Measurements from ENCODE around the gene POU3F3.

The POU3F3 gene

DNA sequence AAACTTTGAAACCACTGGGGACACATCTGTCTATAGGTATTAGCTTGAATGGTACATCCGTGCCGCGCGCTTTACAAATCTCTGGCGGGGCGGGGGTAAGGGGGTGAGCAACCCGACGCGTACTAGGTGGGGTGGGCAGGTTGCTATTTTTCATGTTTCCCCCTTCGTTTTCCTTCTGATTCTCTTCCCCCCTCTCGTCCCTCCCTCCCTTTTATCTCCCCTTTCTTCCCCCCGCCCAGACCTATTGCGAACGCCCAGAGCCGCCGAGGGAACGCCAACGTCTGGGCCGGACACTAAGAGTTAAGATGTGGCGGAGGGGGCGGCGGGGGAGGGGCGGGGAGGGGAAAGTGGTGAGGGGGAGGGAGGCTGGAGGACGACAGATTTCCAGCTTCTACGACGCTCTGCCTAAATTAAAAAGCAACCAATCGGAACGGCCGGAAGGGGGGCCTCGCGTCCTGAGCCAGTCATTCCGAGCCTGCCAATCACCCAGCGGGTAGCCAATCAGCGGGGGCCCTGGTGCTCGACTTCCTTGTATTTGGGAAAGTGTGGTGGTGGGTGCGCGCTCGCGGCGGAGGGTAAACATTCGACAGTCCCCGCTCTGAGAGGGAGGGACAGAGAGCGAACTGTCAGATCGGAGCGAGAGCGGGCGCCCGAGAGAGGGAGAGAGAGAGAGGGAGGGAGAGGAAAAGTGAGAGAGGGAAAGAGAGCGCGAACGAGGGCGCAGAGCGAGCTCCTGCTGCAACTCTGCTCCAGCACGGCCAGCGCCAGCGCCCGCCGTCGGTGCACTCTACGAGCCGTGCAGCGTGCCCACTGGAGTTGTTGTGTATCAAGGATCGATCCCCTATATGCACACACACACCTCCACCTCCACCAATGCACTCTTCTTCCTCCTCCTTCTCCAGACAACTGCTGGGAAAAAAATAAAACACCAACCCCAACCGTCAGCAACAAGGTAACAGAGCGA is at the start of gene POU3F3:
TSS of gene POU3F3 (plus strand) at position 582 of the 964 bp plus-strand sequence. CDS start 1,396 bp downstream, outside the sequence.
- DNase-seq: no peak

DNA sequence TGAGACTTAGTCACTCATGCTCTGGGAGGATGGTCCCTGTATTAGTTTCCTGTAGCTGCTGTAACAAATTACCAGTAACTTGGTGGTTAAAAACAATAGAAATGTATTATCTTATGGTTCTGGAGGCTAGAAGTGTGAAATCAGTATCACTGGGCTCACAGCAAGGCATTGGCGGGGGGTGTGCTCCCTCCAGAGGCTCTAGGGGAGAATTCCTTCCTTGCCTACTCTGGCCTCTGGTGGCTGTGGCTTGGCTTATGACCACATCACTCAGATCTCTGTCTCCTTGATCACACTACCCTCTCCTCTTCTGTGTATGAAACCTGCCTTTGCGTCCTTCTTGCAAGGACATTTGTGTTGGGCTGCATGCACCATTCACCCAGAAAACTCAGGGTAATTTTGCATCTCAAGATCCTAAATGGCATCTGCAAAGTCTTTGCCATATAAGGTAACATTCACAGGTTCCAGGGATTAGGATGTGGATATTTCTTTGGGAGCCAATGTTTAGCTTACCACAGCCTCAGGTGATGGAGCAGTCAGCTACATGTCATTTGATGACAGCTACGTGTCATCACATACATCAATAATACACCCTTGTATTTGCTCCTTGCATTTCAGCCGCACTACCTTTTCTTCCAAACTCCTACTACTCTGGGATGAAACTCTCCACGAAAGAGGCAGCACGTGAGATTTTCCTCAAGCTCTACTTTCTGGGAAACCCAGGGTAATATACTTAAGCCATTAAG is 49.6 kb upstream of the POU3F3 start:
- DNase-seq: no peak

DNA sequence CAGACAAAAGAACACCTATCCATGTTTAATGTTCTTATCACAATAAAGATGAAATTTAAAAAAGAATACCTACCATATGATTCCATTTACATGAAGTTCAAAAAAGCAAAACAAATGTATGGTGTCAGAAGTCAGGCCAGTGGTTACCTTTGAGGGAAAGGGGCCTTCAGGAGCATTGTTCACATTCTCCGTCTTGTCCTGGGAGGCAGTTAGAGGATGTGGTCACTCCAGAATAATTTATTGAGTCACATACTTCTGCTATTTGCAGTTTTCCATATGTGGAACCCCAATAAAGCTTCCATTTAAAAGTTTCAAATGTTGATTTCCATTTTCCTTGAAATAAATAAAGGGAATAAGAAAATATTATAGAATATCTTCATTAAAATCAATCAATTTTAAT is 41.6 kb upstream of the POU3F3 start:
- no peak for DNase-seq

DNA sequence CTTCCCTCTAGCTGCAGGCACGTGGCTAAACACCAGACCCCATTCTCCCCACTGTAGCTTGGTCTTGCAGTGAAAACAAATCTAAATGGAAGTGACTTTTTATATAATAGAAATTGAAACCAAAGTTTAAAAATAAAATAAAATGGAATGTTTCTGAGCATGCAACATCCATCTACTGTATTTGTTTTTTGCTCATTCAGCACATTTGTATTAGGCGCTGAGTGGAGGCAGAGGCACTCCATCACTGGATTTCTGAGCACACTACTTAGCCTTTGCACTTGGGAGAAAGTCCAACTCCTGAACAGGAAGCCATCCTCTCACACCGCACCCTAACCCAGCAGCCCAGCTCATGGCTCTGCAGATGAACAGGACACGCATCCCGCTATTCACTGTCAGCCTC is 37.8 kb upstream of the POU3F3 start:
- DNase-seq: no peak

DNA sequence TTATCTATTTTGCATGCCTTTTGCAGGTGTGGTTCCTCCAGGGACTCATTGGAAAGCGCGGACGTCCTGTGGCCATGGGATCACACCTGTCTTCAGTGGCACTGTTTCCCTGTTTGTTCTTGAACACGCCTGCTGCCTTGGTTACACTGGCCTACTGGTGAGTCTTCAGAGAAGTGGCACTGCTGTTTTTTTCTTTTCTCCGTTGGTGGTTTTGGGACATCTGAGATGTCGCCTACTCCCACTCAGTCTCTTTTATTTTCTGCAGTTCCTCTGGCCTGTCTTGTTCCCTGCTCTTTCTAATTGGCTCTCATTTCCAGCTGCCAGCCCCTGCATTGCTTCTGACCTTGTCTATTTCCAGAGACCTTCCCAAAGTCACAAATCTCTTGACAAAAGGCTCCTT is 35.7 kb upstream of the POU3F3 start:
- no peak for DNase-seq

DNA sequence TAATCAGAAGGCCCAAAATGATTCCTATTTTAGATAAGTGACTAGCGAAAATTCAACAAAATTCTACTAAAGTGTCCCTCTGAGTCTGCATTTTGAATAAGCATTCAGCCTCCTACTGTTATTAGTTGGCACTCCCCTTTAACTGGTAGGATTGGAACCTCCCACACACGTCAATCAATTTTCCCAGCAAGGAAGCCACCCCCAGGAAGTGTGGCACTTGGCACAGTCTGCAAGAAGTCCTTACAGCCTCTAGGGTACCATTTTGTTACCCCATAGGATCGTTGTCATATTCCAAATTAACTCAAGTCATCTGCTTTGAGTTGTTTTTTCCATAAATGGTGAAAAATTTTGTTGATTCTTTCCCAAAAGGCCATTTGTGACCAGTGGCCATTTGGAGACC is 33.8 kb upstream of the POU3F3 start:
- DNase-seq: no peak

DNA sequence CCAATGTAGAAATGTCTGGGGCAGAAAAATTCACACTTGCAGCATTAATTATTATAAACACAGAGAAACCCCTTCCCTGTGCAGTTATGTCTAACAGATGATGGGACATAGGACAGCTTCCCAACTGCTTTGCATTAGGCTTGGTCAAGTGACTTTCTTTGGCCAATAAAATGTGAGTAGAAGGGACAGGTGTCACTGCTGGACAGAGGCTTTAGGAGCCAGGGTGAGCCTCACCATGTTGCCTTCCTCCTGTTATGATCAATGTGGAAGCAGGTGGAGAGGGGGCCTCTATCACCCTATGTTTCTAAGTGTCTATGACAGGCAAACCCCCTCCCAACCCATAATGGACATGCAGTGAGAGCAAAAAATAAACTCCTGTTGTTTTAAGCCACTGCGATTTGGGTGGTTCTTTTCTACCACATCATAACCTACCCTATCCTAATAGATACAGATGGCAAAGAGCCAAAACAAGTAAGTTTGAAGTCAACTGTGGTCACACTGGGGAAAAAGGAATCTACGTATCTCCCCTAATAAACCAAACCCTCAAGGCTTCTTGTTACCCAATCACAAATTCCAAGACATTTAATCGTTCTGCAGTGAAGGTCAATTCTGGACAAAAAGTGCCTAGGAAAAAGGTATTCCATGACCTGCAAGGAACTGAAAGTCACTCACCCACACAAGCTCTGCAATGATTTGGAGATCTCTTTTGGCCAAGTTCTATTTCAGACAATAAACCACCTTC is 28.6 kb upstream of the POU3F3 start:
- DNase-seq: no peak

DNA sequence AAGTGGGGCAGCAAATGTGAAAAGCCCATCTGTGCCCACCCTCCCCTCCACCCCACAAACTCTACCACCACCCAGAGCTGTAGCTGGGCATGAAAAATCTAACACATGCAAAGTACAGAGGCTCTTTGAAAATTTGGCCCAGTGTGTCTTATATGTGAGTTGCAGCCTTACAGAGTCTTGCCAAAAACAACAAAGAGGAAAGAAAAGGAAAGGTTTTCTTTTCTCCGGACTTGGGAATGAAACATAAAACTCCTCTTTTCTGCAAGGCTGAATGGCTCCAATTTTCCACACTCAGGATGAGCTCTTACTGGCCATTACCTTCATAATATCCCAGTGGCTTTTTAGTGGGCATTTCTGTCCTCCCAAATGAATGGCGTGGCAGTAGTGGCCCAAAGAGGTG is 27.9 kb upstream of the POU3F3 start:
- DNase-seq: no peak

DNA sequence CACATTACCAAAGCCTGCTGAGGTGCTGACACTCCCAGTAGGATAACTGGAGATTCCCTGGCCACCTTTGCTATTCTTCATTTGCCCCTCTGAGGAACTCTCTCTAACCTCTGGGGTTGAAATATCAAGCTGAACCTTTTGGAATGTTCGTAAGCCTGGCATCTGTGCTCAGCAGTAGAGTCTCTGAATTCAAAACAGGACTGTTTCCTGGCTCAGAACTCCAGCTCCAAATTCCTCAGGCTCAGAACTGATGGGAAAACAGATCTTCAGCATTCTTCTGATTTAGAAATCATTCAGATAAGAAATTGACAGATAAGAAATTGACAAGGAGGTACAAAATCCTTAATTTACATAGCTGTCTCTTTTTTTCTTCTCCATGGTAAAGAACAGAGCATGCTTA is 22.2 kb upstream of the POU3F3 start:
- DNase-seq: no peak

DNA sequence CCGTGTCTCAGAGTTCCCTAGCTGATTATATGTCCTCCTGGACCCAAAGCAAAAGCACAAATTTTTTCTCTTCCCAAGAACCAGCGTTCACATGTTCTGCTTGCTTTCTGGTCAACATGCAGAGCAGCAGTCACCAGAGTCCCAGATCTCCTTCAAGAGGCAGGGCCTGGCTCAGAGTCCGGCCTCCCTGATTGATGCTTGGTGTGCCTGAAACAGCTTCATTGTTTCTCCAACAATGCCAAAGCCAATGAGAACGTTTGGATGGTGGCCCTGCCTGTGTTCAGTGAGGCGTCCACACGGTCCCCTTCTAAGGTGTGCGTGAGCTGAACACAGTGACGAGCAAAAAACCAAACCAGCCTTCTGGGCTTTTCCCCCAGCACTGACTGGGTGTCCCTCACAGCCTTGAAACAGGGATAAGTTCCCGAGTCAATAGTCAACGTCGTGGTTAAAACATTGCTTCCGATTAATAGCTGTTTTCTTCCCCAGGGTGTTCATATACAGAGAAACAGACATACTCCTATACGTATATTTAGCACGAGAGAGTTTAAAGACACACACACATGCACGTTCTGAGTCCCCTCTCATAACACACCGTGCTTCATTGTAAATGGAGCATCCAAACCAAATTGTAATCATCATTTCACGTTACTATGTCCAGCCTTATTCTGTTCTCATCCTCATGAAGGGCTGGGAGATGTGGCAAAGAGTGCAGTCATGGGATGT is 19.3 kb upstream of the POU3F3 start:
- no peak for DNase-seq

DNA sequence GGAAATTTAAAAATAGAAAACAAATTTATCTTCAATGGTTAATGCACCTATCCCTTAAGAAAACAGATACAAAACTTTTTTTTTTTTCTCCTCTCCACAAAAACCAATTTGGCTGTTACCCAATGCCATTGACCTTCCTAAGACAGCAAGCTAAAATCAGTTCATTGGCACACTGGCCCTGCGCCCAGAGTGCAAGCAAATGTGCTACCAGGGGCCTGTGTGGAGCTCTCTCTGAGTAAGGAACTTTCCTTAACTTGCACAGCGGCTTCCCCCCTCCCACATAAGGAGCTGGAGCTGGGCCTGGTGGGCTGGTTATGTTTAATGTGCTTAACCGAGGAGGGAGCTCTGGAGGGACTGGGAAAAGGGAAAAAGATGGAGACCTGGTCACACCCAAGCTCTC is 17.6 kb upstream of the POU3F3 start:
- no peak for DNase-seq

DNA sequence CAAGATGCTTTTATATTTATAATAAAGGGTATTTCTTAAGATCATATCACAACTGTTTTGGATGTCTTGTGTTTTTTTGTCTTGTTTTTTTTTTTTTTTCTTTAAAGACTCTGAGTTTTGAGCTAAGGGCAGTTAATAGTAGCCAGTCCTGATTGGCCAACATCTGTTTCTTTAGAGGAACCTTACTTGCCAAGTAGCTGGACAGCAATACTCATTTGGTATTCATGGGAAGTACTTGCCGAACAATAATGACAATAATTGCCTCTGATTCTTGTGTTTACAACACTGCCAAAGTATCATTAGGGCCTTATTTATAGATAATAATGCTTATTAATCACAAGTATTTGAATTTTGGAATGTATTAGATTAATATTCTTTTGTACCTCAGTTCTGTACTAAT is 17.1 kb upstream of the POU3F3 start:
- DNase-seq: no peak

DNA sequence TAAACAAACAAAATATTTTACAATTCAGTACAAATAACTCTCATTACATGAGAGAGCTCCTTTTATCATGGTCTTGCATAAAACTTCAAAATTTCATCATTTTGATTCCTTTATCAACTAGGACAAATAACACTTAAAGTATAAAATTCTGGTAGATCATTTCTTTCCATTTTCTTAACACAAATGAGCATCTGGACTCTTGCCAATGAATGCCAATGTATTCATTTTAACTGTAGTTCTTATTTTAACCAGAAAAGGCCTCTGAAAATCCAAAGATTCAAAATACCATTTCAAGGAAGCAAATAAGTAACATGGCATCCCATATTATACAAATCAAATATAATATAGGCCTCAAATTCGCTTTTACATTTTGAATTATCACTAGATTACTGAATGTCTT is 13.8 kb upstream of the POU3F3 start:
- DNase-seq: no peak

DNA sequence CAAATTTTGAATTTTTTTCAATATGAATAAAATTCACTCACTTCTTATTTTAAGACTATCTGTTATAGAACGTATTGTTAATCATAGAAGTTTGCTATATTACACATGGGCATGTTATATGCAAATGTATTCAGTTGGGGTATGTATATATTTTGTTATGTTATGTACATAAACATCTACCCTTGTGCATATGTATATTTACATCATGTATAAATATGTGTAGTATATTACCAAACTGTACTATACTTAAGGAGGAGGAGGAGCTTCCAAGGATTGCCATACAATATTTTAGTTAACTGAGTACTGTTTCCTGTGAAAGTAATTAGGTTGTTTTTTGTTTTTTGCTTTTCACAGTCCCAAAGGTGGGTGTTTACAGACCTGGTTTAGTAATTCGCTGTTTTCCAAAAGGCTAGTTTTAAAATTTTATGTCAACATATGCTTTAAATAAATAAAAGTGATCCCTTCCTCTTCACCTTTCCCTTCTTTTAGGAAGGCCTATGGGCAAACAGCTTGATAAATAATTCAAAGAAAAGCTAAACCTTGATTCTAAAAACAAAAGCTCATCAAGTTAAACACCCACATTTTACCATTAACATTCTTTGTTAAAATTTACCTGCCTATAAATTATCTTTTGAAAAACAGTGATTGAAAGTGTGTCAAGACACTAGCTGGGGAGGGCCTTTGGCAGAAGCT is 12.9 kb upstream of the POU3F3 start:
- no peak for DNase-seq

DNA sequence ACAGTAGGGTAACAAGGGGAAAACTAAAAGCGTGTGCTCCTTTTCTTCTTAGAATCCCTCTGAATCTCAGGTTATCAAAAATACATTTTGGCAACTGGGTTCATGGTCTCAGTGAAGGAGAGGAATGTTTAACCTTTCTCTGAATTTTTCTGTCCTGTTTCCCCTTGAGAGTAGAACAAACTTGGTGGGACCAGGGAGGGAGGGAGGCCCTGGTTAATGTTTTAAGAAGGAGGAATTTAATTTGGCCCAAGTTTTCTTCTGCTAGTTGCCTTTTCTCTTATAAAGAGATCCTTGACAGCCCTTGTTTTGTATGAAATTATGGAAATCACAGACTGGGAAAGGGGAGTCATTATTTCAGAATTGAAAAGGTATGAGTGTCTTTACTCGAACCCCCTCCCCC is 12.2 kb upstream of the POU3F3 start:
- no peak for DNase-seq

DNA sequence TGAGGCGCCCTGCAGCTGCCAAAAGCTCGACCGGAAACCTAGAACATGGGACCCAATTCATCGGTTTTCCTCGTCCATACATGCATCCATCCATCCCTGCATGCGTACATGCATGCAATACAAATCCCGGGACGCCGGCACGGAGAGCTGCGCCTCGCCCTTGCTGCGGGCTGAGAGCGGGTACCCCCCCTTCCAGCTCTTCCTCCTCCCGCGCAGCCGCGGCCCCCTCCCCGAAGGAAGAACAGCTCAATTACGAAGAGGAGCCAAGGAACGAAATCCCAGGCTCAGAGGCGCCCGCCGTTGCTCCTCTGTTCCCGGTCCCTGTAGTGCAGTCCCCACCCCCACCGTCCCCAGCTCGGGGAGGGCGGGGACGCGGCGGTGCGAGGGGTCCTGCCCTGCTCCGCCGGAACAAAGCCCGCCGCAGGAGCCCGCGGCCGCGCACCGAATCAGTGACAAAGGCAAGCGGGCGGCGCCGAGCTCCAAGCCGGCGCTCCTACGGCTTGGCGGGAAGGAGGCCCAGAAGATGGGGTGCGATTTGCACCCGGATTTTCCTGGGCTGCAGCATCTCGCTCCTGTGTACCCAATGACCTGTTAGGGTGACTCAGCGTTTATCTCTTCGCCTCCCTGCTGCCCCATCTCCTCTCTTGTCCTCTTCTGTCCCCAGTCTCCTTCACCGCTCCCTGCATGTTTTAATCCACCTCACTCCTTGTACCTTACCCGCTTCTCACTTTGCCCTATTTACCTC is 8.9 kb upstream of the POU3F3 start:
- no peak for DNase-seq

DNA sequence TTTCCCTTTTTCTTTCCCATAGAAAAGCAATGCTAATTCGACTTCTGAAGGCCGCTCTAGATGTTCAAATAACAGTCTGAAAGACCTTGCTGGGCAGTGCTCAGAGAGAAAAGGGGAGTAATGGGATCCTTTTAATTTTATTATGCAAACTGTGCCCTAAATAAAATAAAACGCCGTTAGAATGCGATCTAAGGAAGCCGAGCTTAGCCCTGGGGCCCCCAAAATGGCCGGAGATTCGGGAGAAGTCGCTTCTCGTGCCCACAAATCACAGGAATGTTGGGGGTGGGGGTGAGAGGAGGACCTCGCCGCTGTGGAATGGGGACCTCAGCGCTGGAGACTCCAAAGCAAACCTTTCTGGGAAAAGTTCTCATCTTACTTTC is 8.4 kb upstream of the POU3F3 start:
- no peak for DNase-seq

DNA sequence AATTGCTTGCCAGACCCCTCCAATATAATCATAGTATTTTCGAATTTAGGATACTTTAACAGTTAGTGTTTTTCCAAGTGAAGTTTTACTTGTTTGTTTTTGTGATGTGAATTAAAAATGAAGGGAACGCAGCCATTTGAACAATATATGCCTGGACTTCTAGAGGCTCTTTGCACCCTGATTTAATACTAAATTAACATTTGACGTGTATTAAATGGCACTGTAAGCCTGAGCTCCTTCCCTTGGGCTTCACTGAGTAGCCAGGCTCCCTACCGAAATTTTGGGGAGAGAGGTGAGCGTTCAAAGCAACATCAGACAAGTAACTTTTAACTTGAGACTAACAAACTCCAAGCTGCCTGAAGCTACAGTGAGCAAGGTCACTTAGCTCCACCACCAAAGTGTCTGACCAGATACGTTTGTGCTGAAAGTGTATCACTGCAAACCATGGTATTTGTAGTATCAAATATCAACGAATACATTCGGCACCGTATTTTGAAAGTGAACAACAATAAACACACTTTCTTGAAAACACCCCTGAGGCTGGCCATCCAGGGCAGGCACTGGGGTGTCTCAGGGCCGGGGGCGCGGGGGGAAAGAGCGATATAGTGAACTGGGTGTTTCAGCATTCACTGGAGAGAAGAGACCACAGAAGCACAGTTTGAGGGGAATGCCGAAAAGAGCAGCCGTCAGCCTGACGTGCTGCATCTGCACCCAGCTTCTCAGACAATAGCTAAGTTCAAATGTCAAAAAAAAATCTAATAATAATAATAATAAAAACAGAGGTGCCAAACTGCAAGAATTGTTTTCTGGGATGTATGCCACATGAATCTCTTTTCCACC is 7.7 kb upstream of the POU3F3 start:
- DNase-seq: no peak

DNA sequence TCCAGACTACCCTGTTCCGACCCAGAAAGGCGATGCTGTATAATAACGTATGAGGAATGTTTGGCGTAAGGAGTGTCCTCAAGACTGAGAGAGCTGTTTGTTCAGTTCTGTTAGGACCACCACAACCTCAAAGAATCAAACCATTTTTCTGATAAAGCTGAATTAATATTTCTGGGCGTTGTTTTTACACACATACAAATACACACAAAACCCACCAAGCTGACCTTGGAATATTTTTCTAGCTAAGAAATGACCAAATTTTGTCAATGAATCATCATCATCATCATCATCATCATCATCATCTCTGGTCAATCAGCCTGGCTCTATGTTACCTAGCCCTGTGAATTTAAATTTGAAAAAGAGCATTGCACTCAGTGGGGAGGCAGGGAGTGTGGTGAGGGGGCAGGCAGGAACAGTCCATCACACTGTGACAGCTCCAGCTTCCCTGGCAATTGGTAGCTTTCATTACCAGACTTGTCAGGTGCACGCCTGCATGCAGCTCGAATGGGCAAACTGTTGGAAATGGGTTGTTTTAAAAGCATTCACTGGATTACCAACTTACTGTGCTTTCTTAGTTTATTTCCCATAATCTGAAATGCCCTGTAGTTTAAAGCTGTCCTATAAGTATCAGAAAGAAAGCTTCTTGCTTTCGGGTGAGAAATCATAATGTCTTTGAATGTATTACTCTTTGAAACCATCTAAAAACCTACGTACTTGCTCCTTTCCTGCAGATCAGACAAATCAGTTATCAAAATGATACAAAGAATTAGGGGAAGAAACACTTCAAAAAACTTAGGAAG is 6.9 kb upstream of the POU3F3 start:
- DNase-seq: no peak
